Upper lobe of left lung (tissue), 4 donors: Measurements from ENCODE around the gene OTUD6A.

ENCODE experiments used
- EP300 ChIP-seq, 4 donors: sonication (generic); formaldehyde crosslinking; IDR thresholded peaks; one replicate each; pipeline ENCODE4 v1.5.1; 2017; ENCODE audit warnings: antibody characterized with exemption in 4 of 4, control low read depth in 2 of 4
- POLR2A ChIP-seq, 4 donors: fragments of 450-650 bp; IDR thresholded peaks; one replicate each; pipeline ENCODE4 v1.5.1; 2016 to 2017; ENCODE audit warnings: antibody characterized with exemption in 4 of 4, mild to moderate bottlenecking in 2 of 4
- POLR2AphosphoS5 ChIP-seq, 2 donors: sonication (generic); formaldehyde crosslinking; IDR thresholded peaks; one replicate each; pipeline ENCODE4 v1.5.1; 2017; ENCODE audit warnings: antibody characterized with exemption in 2 of 2
- TF ChIP-seq, protein P1 (sequence below), 6 experiments: fragments of 450-650 bp in 4 of 6; fragments of 200-600 bp in 2 of 6; sonication (generic) in 2 of 6; IDR thresholded peaks; one replicate each; pipeline ENCODE4 v1.5.1; 2016 to 2019; ENCODE audit warnings: antibody characterized with exemption in 6 of 6

DNA sequence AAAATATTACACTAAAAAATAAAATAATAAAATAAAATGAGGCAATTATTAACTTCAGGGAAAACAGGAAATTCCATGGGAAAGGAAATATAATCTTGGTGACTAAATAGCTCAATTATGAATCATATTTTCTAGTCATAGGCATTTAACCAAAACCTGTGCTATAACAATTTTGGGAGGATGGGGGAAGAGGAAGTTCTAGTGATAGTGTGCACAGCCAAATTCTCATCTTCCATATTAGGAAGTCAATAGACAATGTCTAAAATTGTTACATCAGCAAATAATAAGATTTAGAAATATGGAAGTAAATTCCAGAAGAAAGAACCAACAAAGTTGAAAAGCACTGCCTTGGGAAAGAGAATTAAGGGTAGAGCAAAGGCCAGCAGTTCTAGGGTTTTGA lies 15.3 kb upstream of the OTUD6A start:
- no peak for TF ChIP-seq POLR2AphosphoS5 (IDR thresholded peaks at IDR 0.05)
- TF ChIP-seq, protein P1, sequence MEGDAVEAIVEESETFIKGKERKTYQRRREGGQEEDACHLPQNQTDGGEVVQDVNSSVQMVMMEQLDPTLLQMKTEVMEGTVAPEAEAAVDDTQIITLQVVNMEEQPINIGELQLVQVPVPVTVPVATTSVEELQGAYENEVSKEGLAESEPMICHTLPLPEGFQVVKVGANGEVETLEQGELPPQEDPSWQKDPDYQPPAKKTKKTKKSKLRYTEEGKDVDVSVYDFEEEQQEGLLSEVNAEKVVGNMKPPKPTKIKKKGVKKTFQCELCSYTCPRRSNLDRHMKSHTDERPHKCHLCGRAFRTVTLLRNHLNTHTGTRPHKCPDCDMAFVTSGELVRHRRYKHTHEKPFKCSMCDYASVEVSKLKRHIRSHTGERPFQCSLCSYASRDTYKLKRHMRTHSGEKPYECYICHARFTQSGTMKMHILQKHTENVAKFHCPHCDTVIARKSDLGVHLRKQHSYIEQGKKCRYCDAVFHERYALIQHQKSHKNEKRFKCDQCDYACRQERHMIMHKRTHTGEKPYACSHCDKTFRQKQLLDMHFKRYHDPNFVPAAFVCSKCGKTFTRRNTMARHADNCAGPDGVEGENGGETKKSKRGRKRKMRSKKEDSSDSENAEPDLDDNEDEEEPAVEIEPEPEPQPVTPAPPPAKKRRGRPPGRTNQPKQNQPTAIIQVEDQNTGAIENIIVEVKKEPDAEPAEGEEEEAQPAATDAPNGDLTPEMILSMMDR (IDR thresholded peaks at IDR 0.05) = no peak
- no peak for TF ChIP-seq POLR2A (IDR thresholded peaks at IDR 0.05)
- no peak for TF ChIP-seq EP300 (IDR thresholded peaks at IDR 0.05)
